Activated CD4-positive, alpha-beta T cell treated with anti-CD3 and anti-CD28 coated beads, Interleukin-2, amount 50 U/mL, for 4 hours (primary cell): ENCODE data around the gene GLRA2.

Experiments
- DNase-seq, 2 experiments: peaks; one replicate each; pipeline ENCODE4 v3.0.0-alpha.2; 2020

The GLRA2 gene

DNA sequence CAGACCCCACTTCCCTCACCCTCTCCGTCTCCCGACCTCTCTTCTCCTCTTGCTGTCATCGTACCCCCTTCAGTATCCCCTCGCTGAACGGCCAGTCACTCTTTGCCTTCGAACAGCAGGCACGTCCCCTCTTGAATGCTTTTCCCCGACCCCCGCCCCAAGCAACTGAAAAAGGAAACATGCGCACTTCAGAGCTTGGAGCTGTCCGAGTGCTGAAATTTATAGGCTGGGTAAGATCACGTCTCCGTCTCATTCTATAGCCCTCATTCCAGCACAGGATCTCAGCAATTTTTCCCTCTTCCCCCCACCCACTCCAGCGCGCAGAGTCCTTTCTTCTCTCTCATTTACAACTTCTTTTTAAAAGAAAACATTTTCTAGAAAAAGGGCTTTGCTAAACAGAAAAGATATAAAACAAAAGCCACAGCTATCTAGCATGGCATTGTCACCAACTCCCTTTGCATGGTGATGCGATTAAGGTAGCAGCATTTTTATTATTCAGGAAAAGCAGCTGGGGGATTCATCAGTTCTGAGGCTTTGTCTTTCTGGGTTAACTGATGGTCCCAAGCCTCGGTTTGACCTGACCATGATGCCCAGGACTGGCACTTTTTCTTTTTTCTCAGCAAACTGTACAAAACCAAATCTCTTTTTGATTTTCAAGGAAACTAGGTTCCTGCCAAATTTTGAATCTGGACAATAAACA lies at the start of gene GLRA2:
TSS of gene GLRA2 (plus strand) at position 247 of the 700 bp plus-strand sequence. CDS start 522 bp downstream, outside the sequence.
- no peak for DNase-seq

- DNase-seq: no peak
These were observed 39.9 kb upstream of the GLRA2 start for GRCh38 chrX:14489437-14489836.

GRCh38 chrX:14491689-14492088 lies 37.6 kb upstream of the GLRA2 start:
- no peak for DNase-seq

- no peak for DNase-seq
These were observed 32.7 kb upstream of the GLRA2 start for GRCh38 chrX:14496674-14497073.

- no peak for DNase-seq
These were observed 32.1 kb upstream of the GLRA2 start for GRCh38 chrX:14497184-14497666.

DNA sequence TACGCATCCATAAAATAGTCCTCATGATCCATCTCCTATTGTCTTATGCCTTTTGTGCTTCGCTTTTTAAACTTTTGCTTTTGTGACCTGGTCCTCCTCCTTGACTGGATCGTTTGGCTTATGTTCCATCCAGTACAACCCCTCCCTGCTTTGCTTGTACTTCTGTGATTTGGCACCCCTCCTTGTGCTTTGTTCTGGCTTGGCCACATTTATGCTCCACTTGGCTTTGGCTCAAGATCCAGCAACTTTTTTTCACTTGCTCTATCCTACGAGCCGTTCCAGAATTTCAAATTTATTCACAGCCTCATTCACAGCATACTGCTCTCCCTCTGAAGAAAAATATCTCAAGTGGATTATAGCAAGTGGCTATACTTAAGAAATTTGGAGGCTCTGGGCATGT lies 28.0 kb upstream of the GLRA2 start:
- DNase-seq: no peak

GRCh38 chrX:14504960-14505538 lies 24.3 kb upstream of the GLRA2 start:
- no peak for DNase-seq

DNA sequence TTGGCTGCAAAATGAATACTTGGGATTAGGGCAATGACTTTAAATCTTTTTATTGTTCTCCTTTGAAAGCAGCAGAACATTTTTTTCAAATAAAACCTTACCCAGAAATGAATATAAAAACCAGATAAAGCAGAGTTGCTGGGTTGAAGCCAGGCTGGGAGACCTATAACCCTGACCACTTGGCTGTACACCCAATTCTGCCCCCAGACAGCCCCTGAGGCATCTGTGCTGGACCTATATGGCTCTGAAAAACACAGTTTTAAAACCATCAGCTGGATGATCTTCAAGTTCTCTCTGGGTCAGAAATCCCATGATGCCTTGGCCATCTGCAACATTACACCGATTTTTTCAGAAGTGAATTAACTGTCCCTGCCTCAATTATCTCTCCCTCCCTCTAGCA lies 23.7 kb upstream of the GLRA2 start:
- DNase-seq: no peak

DNA sequence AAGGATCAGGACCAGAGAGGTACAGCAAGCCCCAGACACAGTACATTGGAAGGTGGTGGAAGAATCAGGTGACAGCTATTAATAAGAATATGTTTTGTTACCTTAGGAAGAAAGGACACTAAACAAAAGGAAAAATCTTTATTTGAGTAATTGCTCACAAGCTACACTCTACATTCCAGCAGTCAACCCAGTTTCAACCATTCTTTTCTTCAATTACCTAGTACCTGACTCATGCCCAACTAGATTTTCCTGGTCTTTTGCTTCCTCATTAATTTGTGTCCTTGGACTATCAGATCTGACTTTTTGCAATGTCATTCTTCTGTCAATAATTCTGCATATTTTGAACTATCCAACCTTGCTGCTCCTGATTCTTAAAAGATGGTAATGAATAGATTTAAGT lies 22.5 kb upstream of the GLRA2 start:
- DNase-seq: no peak

- DNase-seq: no peak
These were observed 21.2 kb upstream of the GLRA2 start for GRCh38 chrX:14508025-14508690.

- DNase-seq: no peak
These were observed 19.8 kb upstream of the GLRA2 start for GRCh38 chrX:14509325-14510057.

DNA sequence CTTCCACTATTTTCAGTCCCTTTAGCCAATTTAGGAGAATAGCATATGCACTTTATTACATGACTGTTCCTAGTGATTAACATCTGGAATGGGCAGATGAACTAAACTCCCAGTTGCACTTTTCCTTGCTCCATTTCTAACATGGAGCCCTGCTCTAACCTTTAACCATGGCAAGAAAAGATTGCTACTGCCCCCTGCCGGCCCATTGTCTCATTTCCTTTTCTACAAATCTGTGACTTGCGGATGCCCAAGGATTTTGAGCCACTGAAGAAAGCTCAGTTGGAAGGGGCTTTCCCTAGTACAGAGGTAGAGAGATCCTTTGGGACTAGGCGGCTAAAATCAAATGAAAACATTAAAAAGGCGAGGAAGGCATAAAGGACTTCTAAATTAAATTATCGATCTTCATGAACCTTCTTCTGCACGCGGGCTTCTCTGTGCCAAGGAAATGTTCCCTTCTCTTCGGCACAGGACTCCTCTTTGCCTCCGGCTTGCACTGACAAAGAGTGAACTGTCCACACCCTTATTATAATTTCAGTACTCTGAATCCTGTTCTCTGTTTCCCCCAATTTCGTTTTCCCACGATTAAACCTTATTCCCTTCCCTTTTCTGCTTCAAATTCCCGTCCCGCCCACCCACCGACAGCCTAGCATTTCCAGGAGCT lies 577 bp upstream of the GLRA2 start:
- DNase-seq: peak; percentile 6 to 20

DNA sequence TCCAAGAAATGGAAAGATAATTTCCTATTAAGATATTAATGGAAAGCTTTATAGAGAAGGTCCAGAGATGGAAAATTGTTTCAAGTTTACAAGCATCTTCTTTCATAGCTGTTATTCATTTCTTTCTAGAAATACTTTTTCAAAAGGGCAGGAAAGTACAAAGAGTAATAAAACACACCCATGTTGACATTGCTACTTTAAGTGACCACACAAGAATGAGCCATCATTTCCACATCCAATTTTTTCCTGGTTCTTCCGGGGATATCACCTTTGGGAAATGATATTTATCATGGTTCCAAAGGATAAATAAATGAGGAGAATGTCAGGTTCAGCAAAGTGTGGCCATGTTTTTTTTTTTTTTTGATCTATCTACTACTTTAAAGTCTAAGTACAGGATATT lies 4.5 kb downstream of the GLRA2 start:
- no peak for DNase-seq

DNA sequence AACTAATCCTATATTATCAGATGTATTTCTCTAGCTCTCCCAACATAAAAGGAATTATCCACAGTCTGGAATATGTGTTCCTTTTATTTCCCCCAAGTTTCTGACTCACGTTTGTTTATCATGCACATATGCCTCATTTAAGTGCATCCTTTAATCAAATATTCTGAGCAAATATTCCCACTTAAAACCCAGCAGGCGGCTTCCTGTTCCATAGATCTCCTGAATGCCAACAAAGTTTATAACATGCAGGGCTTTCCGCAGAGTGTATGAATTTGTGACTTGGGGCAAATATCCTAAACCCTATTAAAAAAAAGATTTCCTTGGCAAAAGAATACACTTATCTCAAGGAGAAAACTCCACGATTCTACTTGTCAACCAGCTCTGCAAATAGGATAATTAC lies 16.9 kb downstream of the GLRA2 start:
- no peak for DNase-seq

DNA sequence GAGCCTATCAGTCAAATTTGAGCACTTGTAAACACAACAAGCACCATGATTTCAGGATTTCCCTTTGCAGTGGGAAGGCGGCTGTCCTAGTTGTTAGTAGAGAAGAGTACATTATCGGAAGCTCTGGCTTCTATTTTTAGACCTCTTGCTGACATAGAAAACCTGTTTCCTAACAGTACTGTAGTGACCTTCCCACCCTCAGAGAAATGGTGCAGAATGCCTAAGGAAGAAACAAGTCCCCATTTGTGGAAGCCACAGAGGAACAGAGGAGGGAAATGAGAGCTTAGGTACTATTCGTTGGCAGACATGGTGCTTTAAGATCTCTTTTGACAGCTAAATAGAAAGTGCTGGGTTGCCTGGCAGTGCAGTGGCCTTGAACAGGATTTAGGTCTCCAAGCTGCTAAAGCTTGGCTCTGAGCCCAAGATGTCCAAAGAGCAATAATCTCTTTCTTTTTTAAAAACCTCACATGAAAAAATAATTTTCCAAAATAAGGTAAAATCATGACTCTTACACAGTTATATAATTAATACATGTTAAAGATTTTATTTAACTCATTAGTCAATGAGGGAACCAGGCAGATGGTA lies 24.9 kb downstream of the GLRA2 start:
- no peak for DNase-seq

DNA sequence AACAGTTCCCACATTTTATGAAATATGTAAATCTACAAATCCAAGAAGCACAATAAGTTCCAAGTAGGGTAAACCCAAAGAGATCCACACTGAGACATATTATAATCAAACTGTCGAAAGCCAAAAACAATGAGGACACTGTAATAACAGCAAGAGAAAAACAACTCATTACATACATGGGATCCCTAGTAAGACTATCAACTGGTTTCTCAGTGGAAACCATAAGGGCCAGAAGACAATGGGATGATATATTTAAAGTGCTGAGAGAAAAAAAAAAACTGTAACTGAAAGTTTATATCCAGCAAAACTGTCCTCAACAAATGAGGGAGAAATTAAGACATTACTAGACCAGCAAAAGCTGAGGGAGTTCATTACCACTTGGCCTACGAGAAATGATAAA lies 34.7 kb downstream of the GLRA2 start:
- DNase-seq: no peak

GRCh38 chrX:14573161-14573560 lies 43.8 kb downstream of the GLRA2 start:
- DNase-seq: no peak

- DNase-seq: no peak
These were observed 51.7 kb downstream of the GLRA2 start for GRCh38 chrX:14581081-14581480.

- DNase-seq: no peak
These were observed 55.2 kb downstream of the GLRA2 start for GRCh38 chrX:14584548-14584947.

GRCh38 chrX:14590216-14590615 lies 60.9 kb downstream of the GLRA2 start:
- DNase-seq: no peak

DNA sequence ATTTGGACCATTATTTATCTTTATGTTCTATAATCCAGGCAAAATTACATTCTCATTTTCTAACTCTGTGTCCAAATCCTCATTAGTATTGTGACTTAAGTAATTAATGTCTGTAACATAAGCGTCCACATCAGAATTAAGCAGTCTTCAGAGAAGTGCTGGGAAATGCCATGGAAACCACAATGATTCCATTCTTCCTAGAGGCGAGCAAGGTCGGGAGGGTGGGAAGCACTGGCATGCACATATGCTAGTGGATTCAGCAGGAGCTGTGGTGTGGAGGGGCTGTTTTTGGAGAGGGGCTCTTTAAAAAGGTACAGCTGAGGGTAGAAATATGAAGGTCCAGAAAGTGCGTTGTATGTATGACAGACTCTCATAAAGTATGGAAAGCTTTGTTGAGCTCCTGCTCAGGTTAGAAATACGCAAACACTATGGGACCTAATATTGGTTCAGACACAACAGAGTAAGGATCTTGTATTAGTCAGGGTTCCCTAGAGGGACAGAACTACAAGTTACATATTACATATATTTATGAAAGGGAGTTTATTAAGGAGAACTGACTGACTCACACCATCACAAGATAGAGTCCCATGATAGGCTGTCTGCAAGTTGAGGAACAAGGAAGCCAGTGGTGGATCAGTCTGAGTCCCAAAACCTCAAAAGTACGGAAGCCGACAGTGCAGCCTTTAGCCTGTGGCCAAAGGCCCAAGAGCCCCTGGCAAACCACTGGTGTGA lies 61.5 kb downstream of the GLRA2 start:
- no peak for DNase-seq

- no peak for DNase-seq
These were observed 62.6 kb downstream of the GLRA2 start for GRCh38 chrX:14591976-14592375.
